Endothelial cell (in vitro differentiated cells): ENCODE measurements around the gene ADTRP. TPM values are rescaled to one million over a fixed set of nuclear protein-coding genes. Genes with fewer than 3 reads are reported as not detected.

Experiments used
- DNase-seq: peaks from one replicate; pipeline ENCODE4 v3.0.0; 2021; ENCODE audit warnings: low spot score
- H3K27ac Mint-ChIP-seq: one replicate; pipeline ENCODE4 v1.8.0; 2021; ENCODE audit warnings: mixed read lengths, inconsistent platforms; ENCODE audit not compliant: unreplicated experiment
- H3K27me3 Mint-ChIP-seq: one replicate; pipeline ENCODE4 v1.8.0; 2021; ENCODE audit warnings: mild to moderate bottlenecking, moderate library complexity, mixed read lengths, inconsistent platforms; ENCODE audit not compliant: unreplicated experiment
- H3K36me3 Mint-ChIP-seq: one replicate; pipeline ENCODE4 v1.8.0; 2021; ENCODE audit warnings: mild to moderate bottlenecking, low read depth, mixed read lengths, inconsistent platforms; ENCODE audit not compliant: unreplicated experiment
- H3K4me1 Mint-ChIP-seq: one replicate; pipeline ENCODE4 v1.8.0; 2021; ENCODE audit warnings: mild to moderate bottlenecking, mixed read lengths, inconsistent platforms; ENCODE audit not compliant: unreplicated experiment
- H3K4me3 Mint-ChIP-seq: one replicate; pipeline ENCODE4 v1.8.0; 2021; ENCODE audit warnings: mild to moderate bottlenecking, mixed read lengths, inconsistent platforms; ENCODE audit not compliant: unreplicated experiment
- H3K9me3 Mint-ChIP-seq: one replicate; pipeline ENCODE4 v1.8.0; 2021; ENCODE audit warnings: mixed read lengths, inconsistent platforms; ENCODE audit not compliant: unreplicated experiment
- total RNA-seq: library from RNA; stranded (reverse); fragmentation: NEBNext Ultra II Directional; extraction: Animal tissue kit (Norgen Biotek cat#: 25700); gene quantifications from one replicate; pipeline ENCODE4 v1.2.1, GENCODE V29; 2021; ENCODE audit not compliant: unreplicated experiment
- TF ChIP-seq, protein P1 (sequence below): fragments of 200-600 bp; sonication (generic); IDR thresholded peaks from one replicate; pipeline ENCODE4 v1.5.0; 2021; ENCODE audit warnings: antibody characterized with exemption; ENCODE audit not compliant: unreplicated experiment

The ADTRP gene
- total RNA-seq, 1 donor from 2014 or later = not detected

DNA sequence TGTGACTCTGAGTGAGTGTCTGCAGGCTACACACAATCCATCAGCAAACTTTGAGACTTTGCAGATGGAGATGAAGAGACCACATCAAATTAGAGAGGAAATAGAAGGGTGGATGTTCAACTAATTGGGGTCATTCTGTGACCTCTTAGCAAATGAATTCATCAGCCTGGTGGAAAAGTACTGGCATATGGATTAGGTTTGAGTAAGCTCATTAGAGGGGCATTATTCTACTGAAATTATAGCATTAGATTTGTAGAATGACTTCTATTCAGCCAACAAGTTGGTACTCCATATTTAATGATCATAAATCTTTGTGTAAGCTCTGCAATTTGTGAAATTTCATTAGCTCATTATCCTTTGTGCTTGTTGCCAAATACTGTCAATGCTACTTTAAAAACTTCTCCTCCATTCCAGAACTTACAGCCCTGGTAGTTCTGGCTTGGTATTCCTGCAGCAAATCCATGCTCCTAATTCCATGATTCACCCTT, 63.8 kb downstream of the ADTRP start:
- Mint-ChIP-seq H3K4me1 (no peaks in the 10 kb centered on the region), H3K27me3 (no peaks in the 10 kb centered on the region), H3K4me3 (no peak overlapping the region), H3K36me3 (no peaks in the 10 kb centered on the region), H3K9me3 (no peaks in the 10 kb centered on the region), H3K27ac (no peak overlapping the region)
- TF ChIP-seq, protein P1, sequence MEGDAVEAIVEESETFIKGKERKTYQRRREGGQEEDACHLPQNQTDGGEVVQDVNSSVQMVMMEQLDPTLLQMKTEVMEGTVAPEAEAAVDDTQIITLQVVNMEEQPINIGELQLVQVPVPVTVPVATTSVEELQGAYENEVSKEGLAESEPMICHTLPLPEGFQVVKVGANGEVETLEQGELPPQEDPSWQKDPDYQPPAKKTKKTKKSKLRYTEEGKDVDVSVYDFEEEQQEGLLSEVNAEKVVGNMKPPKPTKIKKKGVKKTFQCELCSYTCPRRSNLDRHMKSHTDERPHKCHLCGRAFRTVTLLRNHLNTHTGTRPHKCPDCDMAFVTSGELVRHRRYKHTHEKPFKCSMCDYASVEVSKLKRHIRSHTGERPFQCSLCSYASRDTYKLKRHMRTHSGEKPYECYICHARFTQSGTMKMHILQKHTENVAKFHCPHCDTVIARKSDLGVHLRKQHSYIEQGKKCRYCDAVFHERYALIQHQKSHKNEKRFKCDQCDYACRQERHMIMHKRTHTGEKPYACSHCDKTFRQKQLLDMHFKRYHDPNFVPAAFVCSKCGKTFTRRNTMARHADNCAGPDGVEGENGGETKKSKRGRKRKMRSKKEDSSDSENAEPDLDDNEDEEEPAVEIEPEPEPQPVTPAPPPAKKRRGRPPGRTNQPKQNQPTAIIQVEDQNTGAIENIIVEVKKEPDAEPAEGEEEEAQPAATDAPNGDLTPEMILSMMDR = no peak
- no peak for DNase-seq

DNA sequence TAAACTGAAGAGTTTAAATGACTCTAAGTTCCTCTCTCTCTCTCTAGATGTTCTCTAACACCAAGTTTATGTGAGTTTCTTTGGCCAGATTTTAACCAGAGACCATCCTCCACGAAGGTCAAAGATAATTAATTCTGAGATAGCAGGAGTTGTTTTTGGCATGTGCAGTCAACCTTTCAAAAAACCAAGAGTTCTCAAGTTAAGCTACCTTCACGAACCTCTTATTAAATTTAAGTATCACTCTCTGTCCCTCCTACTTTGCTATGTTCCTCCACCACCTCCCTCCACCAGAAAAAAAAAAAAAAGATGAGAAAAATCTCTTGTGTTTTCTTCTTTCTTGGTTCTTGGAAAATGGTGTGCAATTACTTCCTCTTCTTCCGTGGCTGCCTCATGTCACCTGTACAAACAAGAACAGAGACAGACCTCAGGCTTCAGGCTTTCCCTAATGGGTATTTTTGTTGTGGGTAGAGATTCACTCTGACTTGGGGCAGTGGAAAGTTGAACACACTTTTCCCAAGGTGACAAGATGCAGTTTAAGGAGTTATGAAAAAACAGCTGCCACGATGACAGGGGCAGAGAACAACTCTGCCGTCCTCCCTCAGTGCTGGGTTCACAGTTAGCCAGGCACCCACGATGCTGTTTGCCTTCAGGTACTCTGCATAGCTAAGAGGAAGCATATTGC, 64.3 kb downstream of the ADTRP start:
- H3K27ac Mint-ChIP-seq = no peak overlapping the region
- H3K4me1 Mint-ChIP-seq = no peaks in the 10 kb centered on the region
- no peaks in the 10 kb centered on the region for H3K27me3 Mint-ChIP-seq
- no peaks in the 10 kb centered on the region for H3K9me3 Mint-ChIP-seq
- TF ChIP-seq, protein P1 = no peak
- DNase-seq = no peak
- no peaks in the 10 kb centered on the region for H3K36me3 Mint-ChIP-seq
- no peak overlapping the region for H3K4me3 Mint-ChIP-seq

DNA sequence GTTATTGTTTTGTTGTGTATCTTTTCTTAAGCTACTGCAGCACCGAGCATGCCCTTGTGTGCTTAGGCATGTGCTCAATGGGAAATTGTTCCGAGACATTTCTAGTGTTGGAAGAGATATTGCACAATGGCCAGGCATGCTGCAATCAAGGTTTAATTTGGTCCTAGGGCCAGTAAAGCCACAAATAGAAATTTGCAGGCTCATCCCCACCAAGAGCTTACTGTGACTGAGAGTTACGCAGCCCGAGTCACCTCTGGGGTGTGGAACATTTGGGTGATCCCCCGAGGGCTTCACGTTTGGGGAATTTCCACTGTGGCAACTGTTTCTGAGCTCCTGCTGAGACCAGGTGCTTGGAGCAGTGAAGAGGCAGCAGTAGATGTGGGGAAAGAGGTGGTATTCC, 65.8 kb downstream of the ADTRP start:
- no peaks in the 10 kb centered on the region for H3K9me3 Mint-ChIP-seq
- H3K4me1 Mint-ChIP-seq = no peaks in the 10 kb centered on the region
- H3K27me3 Mint-ChIP-seq = no peaks in the 10 kb centered on the region
- DNase-seq = no peak
- no peaks in the 10 kb centered on the region for H3K36me3 Mint-ChIP-seq
- TF ChIP-seq, protein P1 = no peak
- no peak overlapping the region for H3K27ac Mint-ChIP-seq
- H3K4me3 Mint-ChIP-seq = no peak overlapping the region

DNA sequence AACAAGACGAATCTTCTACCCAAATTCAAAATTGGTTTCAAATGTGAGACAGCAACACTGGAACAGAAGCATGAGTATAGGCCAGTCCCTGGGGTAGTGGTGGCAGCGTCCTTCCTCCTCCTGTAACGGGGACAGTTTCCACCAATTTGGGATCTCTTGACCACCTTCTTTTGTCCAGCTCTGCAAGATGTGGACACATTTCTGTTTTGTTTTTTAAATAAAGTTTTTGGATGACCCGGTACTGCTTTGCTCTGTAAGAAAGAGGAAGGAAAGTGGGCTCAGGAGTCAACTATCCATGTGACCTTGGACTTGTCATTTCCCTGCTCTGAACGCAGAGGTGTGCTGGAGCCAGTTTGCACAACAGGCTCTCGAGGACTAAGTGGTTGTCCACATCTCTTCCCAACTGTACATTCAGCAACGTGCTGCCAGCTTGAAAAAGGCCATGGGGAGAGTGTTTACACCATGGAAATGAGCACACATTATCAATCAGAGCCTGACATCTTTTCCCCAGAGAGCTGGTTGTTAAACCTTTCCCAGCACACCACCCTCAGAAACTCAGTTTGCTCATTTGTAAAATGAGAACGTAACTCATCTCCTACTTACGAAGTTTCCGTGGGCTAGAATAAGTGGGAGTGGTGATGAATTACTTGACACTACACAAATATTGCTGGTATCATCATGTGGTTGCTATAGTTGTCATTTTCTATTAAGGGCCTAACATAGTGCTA, 66.5 kb downstream of the ADTRP start:
- no peak overlapping the region for H3K27ac Mint-ChIP-seq
- no peaks in the 10 kb centered on the region for H3K4me1 Mint-ChIP-seq
- H3K9me3 Mint-ChIP-seq = no peaks in the 10 kb centered on the region
- no peaks in the 10 kb centered on the region for H3K36me3 Mint-ChIP-seq
- no peak overlapping the region for H3K4me3 Mint-ChIP-seq
- TF ChIP-seq, protein P1 = no peak
- no peak for DNase-seq
- H3K27me3 Mint-ChIP-seq = no peaks in the 10 kb centered on the region
